Measurements from ENCODE around the gene DNAAF2. TPM values are rescaled to one million over a fixed set of nuclear protein-coding genes. Genes with fewer than 3 reads are reported as not detected.

Gene DNAAF2
- total and polyA plus RNA-seq, 2 of the 8 experiments (the other 6 are each of a cell fraction or from before 2014, with no cell fraction given), result 12.2 to 30.0 TPM

GRCh38 chr14:49598485-49599300 lies 36.4 kb downstream of the DNAAF2 start, which contains the start of gene LRR1:
Gene LRR1 (plus strand): TSS chr14:49598940. CDS start chr14:49599021, 81 bp downstream.
- H2BK20ac ChIP-seq (ENCODE audit: low read length), result no peak within 1 kb of the TSS
- H4K8ac ChIP-seq (ENCODE audit: extremely low read depth, insufficient read depth, low read length), result peak within 1 kb of the TSS; percentile 99
- no peak within 1 kb of the TSS for H2BK120ac ChIP-seq (replicated peaks; ENCODE audit: low read depth, low read length)
- peaks cover 0 to 25% of the 10 kb centered on the region in 2 experiments; a peak in 2 of 4 replicates for H3K79me2 ChIP-seq (ENCODE audit: control insufficient read depth in 1 of 2, insufficient read depth in 2 of 2, low read length in 2 of 2)
- H3K4me2 ChIP-seq (ENCODE audit: insufficient read depth in 1 of 2, low read depth in 2 of 2, low read length in 2 of 2), result peak within 1 kb of the TSS; percentile 71 to 90
- peak within 1 kb of the TSS; percentile 78 for H3K56ac ChIP-seq (replicated peaks; ENCODE audit: insufficient read length, low read depth, low read length)
- peak within 1 kb of the TSS; percentile 98 for H3K18ac ChIP-seq (ENCODE audit: extremely low read depth, low read length)
- H4K5ac ChIP-seq (ENCODE audit: insufficient read length, low read depth, low read length), result peak within 1 kb of the TSS; percentile 87
- H3K4me1 ChIP-seq (replicated peaks in 1 of 4; ENCODE audit: control insufficient read depth in 3 of 4, insufficient read depth in 4 of 4, low read length in 3 of 4), result 0 out of 7 replicates have a peak, but pooled peaks cover 0 to 2% (median 0%) of the 10 kb centered on the region in 4 experiments
- H3K9me3 ChIP-seq (ENCODE audit: insufficient read depth in 2 of 2, low read depth in 1 of 2, low read length in 1 of 2), result no peaks in the 10 kb centered on the region
- H4K20me1 ChIP-seq (replicated peaks in 1 of 2; ENCODE audit: control insufficient read depth in 1 of 2, insufficient read depth in 2 of 2, low read length in 2 of 2), result peaks cover 0 to 2% of the 10 kb centered on the region in 2 experiments
- H4K91ac ChIP-seq (replicated peaks; ENCODE audit: insufficient read length, low read length), result peak within 1 kb of the TSS; percentile 87
- peak within 1 kb of the TSS; percentile 93 to 97 (median 96) for H3K9ac ChIP-seq (replicated peaks in 1 of 4; ENCODE audit: extremely low read depth in 1 of 4, low read depth in 3 of 4, low read length in 3 of 4)
- H3K4me3 ChIP-seq (ENCODE audit: extremely low read depth in 1 of 4, insufficient read depth in 2 of 4, low read depth in 3 of 4, low read length in 4 of 4), result peak within 1 kb of the TSS; percentile 61 to 98 (median 92)
- DNase-seq (ENCODE audit: low read depth in 1 of 2, low spot score in 2 of 2) (peak in 1 of 2 experiments; percentile 96), FAIRE-seq (no peak)
- H3K23ac ChIP-seq (ENCODE audit: insufficient read length), result peak within 1 kb of the TSS; percentile 10
- no peak within 1 kb of the TSS for H2AK5ac ChIP-seq (ENCODE audit: low read depth, low read length)
- CTCF ChIA-PET (ENCODE audit: partially characterized antibody), result interaction anchor here (0.8 to 2.5 kb wide), 4 partner anchors 12 to 137 kb away, joined by 3 to 18 read pairs (median 4); partner anchors contain the start of gene RPS29
- H3K36me3 ChIP-seq (ENCODE audit: control insufficient read depth in 2 of 4, insufficient read depth in 4 of 4, low read length in 3 of 4), result peaks cover 0 to 10% (median 0%) of the 10 kb centered on the region in 4 experiments; a peak in 3 of 8 replicates
- H3K23me2 ChIP-seq (ENCODE audit: low read depth, low read length), result peaks cover 2% of the 10 kb centered on the region; the same call in 1 of the 2 replicates
- peak within 1 kb of the TSS; percentile 94 for H2BK5ac ChIP-seq (ENCODE audit: low read depth, low read length)
- H3K27me3 ChIP-seq (replicated peaks in 1 of 4; ENCODE audit: control insufficient read depth in 3 of 4, extremely low read depth in 1 of 4, insufficient read depth in 3 of 4, low read length in 3 of 4), result no peaks in the 10 kb centered on the region
- peak within 1 kb of the TSS; percentile 94 for H3K4ac ChIP-seq (replicated peaks; ENCODE audit: insufficient read length, low read depth, low read length)
- POLR2A ChIA-PET (ENCODE audit: partially characterized antibody), result interaction anchor here (0.7 to 7.4 kb wide), 14 partner anchors 9 to 1739 kb away, joined by 3 to 169 read pairs (median 5); partner anchors contain the start of genes DNAAF2, KLHDC1, MGAT2 and NEMF
- H3K27ac ChIP-seq (ENCODE audit: low read depth, low read length), result peak within 1 kb of the TSS; percentile 95
- H3K79me1 ChIP-seq (ENCODE audit: low read depth, low read length), result no peaks in the 10 kb centered on the region; the same call in 1 of the 2 replicates
- peak within 1 kb of the TSS; percentile 98; the same call in 1 of the 2 replicates for H2BK15ac ChIP-seq (ENCODE audit: low read length)
- H2BK12ac ChIP-seq (ENCODE audit: low read depth, low read length), result peak within 1 kb of the TSS; percentile 72
- H3K14ac ChIP-seq (ENCODE audit: insufficient read length), result no peak within 1 kb of the TSS
- peak within 1 kb of the TSS; percentile 87 for H2AFZ ChIP-seq (ENCODE audit: low read length)
- WGBS, 2 experiments (ENCODE audit: extremely low coverage in 1 of 2, insufficient coverage in 1 of 2, insufficient read length in 1 of 2, insufficient replicate concordance in 2 of 2, low coverage in 1 of 2, low lambda C conversion rate in 2 of 2, missing lambda C conversion rate in 1 of 2), result 2% methylated on average over 73 of the region's 77 CpGs; no CpG with 5 or more reads in 1 of the 2 experiments
- no peak for TF ChIP-seq RNF2 (IDR thresholded peaks at IDR 0.05; ENCODE audit: borderline replicate concordance, low read depth, low read length, missing control alignments, poor library complexity, severe bottlenecking)
- TF ChIP-seq CREB1 (IDR thresholded peaks at IDR 0.05), result peak; percentile 58
- no peak for TF ChIP-seq RFX5 (IDR thresholded peaks at IDR 0.05; ENCODE audit: borderline replicate concordance, low read depth, low read length)
- peak; percentile 78 for TF ChIP-seq CHD2 (IDR thresholded peaks at IDR 0.05; ENCODE audit: low read length)
- no peak for TF ChIP-seq CTBP2 (IDR thresholded peaks at IDR 0.05; ENCODE audit: borderline replicate concordance, insufficient read depth, insufficient read length, low read length)
- peak; percentile 45 to 96 for TF ChIP-seq POLR2A (IDR thresholded peaks at IDR 0.05; ENCODE audit: control extremely low read depth in 1 of 2, low read depth in 2 of 2, low read length in 2 of 2)
- TF ChIP-seq ZNF274 (IDR thresholded peaks at IDR 0.05; ENCODE audit: borderline replicate concordance, extremely low read depth, low read length), result no peak
- peak; percentile 93 for TF ChIP-seq POLR2AphosphoS5 (IDR thresholded peaks at IDR 0.05; ENCODE audit: low read depth, low read length)
- peak; percentile 97 for TF ChIP-seq TAF1 (IDR thresholded peaks at IDR 0.05; ENCODE audit: low read depth, low read length)

Measured in H1 (cell line).